Peyer's patch (tissue), 4 donors: ENCODE data around the gene RPS27L.

ENCODE experiments used
- POLR2A ChIP-seq, 2 donors: fragments of 450-650 bp; IDR thresholded peaks; one replicate each; pipeline ENCODE4 v1.5.1; 2017; ENCODE audit warnings: antibody characterized with exemption in 2 of 2, mild to moderate bottlenecking in 2 of 2, moderate library complexity in 2 of 2
- TF ChIP-seq, protein P1 (sequence below), 6 experiments: fragments of 450-650 bp in 4 of 6; fragments of 200-600 bp in 2 of 6; sonication (generic) in 1 of 6; IDR thresholded peaks; one replicate each; pipeline ENCODE4 v1.5.1; 2017 to 2019; ENCODE audit warnings: antibody characterized with exemption in 6 of 6, mild to moderate bottlenecking in 3 of 6, moderate library complexity in 1 of 6

GRCh38 chr15:63118854-63119253 lies 38.4 kb downstream of the RPS27L start:
- TF ChIP-seq POLR2A (IDR thresholded peaks at IDR 0.05) = no peak
- TF ChIP-seq, protein P1, sequence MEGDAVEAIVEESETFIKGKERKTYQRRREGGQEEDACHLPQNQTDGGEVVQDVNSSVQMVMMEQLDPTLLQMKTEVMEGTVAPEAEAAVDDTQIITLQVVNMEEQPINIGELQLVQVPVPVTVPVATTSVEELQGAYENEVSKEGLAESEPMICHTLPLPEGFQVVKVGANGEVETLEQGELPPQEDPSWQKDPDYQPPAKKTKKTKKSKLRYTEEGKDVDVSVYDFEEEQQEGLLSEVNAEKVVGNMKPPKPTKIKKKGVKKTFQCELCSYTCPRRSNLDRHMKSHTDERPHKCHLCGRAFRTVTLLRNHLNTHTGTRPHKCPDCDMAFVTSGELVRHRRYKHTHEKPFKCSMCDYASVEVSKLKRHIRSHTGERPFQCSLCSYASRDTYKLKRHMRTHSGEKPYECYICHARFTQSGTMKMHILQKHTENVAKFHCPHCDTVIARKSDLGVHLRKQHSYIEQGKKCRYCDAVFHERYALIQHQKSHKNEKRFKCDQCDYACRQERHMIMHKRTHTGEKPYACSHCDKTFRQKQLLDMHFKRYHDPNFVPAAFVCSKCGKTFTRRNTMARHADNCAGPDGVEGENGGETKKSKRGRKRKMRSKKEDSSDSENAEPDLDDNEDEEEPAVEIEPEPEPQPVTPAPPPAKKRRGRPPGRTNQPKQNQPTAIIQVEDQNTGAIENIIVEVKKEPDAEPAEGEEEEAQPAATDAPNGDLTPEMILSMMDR (IDR thresholded peaks at IDR 0.05) = no peak
